ENCODE measurements around the gene REEP2. TPM values are rescaled to one million over a fixed set of nuclear protein-coding genes. Genes with fewer than 3 reads are reported as not detected.

REEP2 gene
- total RNA-seq, 1 experiment from 2014 or later, result 4.9 TPM

DNA sequence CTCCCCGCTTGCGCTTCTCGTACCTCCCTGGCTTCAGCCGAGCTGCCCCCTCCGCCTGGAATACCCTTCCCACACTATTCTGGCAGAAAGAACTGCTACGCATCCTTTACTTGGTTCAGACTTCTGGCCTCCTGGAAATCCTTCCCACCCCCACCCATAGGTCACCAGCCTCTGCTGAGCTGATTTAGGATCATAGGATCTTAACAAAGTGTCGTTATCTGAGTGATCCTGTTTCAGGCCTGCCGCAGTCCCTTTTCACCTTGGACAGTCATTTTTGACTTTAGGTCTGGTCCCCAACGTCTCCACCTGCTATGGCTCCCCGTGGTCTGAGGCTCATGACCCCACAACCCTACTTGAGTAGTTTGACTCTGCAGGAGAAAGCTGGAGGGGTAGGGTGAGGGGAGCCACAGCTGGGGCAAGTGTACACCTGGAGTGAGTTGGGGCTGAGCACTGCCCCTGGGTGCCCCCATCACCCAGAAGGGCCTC, 53.7 kb downstream of the REEP2 start:
- H3K9me2 ChIP-seq (ENCODE audit: insufficient read depth), result no peaks in the 10 kb centered on the region
- intact Hi-C loops (cut with micrococcal nuclease), result no loop called here
- CTCF ChIA-PET, result no interaction called here
- no peak overlapping the region for H2AFZ ChIP-seq (ENCODE audit: low read depth, low read length, poor library complexity, severe bottlenecking)
- no peaks in the 10 kb centered on the region for H3K36me3 ChIP-seq (ENCODE audit: control insufficient read depth in 1 of 2, insufficient read depth in 2 of 2, low read length in 2 of 2)
- no peak for TF ChIP-seq ZNF274 (IDR thresholded peaks at IDR 0.05; ENCODE audit: low read depth, low read length)
- TF ChIP-seq CBX3 (IDR thresholded peaks at IDR 0.05; ENCODE audit: low read depth), result no peak
- no peak for TF ChIP-seq POLR2AphosphoS5 (IDR thresholded peaks at IDR 0.05; ENCODE audit: low read depth, low read length)
- no peak for TF ChIP-seq YY1 (IDR thresholded peaks at IDR 0.05; ENCODE audit: extremely low read depth, insufficient replicate concordance, low read depth, low read length)
- TF ChIP-seq, protein P1, sequence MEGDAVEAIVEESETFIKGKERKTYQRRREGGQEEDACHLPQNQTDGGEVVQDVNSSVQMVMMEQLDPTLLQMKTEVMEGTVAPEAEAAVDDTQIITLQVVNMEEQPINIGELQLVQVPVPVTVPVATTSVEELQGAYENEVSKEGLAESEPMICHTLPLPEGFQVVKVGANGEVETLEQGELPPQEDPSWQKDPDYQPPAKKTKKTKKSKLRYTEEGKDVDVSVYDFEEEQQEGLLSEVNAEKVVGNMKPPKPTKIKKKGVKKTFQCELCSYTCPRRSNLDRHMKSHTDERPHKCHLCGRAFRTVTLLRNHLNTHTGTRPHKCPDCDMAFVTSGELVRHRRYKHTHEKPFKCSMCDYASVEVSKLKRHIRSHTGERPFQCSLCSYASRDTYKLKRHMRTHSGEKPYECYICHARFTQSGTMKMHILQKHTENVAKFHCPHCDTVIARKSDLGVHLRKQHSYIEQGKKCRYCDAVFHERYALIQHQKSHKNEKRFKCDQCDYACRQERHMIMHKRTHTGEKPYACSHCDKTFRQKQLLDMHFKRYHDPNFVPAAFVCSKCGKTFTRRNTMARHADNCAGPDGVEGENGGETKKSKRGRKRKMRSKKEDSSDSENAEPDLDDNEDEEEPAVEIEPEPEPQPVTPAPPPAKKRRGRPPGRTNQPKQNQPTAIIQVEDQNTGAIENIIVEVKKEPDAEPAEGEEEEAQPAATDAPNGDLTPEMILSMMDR (IDR thresholded peaks at IDR 0.05 in 2 of 3, conservative IDR thresholded peaks at IDR 0.05 in 1 of 3; ENCODE audit: borderline replicate concordance in 1 of 3, insufficient read depth in 1 of 3, low read depth in 2 of 3, low read length in 2 of 3), result no peak
- no peak for TF ChIP-seq SRF (IDR thresholded peaks at IDR 0.05; ENCODE audit: low read depth)
- TF ChIP-seq FOSL1 (IDR thresholded peaks at IDR 0.05; ENCODE audit: low read depth), result no peak
- TF ChIP-seq, protein P2, sequence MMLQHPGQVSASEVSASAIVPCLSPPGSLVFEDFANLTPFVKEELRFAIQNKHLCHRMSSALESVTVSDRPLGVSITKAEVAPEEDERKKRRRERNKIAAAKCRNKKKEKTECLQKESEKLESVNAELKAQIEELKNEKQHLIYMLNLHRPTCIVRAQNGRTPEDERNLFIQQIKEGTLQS (IDR thresholded peaks at IDR 0.05), result no peak
- no peak for TF ChIP-seq ELF1 (IDR thresholded peaks at IDR 0.05; ENCODE audit: borderline replicate concordance, low read depth)
- TF ChIP-seq, protein P3, sequence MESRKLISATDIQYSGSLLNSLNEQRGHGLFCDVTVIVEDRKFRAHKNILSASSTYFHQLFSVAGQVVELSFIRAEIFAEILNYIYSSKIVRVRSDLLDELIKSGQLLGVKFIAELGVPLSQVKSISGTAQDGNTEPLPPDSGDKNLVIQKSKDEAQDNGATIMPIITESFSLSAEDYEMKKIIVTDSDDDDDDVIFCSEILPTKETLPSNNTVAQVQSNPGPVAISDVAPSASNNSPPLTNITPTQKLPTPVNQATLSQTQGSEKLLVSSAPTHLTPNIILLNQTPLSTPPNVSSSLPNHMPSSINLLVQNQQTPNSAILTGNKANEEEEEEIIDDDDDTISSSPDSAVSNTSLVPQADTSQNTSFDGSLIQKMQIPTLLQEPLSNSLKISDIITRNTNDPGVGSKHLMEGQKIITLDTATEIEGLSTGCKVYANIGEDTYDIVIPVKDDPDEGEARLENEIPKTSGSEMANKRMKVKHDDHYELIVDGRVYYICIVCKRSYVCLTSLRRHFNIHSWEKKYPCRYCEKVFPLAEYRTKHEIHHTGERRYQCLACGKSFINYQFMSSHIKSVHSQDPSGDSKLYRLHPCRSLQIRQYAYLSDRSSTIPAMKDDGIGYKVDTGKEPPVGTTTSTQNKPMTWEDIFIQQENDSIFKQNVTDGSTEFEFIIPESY (IDR thresholded peaks at IDR 0.05; ENCODE audit: extremely low read depth, insufficient replicate concordance, low read length), result no peak
- no peak for TF ChIP-seq POLR2A (IDR thresholded peaks at IDR 0.05; ENCODE audit: borderline replicate concordance, extremely low read depth, insufficient read depth, insufficient read length)
- TF ChIP-seq CEBPB (IDR thresholded peaks at IDR 0.05; ENCODE audit: low read depth), result no peak
- TF ChIP-seq RAD21 (IDR thresholded peaks at IDR 0.05; ENCODE audit: low read depth), result no peak
- TF ChIP-seq EGR1 (IDR thresholded peaks at IDR 0.05; ENCODE audit: low read depth), result no peak
- TF ChIP-seq, protein P4, sequence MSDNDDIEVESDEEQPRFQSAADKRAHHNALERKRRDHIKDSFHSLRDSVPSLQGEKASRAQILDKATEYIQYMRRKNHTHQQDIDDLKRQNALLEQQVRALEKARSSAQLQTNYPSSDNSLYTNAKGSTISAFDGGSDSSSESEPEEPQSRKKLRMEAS (IDR thresholded peaks at IDR 0.05), result no peak
- no peak for TF ChIP-seq SP1 (IDR thresholded peaks at IDR 0.05; ENCODE audit: low read depth)
- H4K20me1 ChIP-seq (ENCODE audit: insufficient read depth), result no peaks in the 10 kb centered on the region
- H3K27ac ChIP-seq (ENCODE audit: low read depth, low read length), result peak overlapping the region; percentile 58; the same call in 1 of the 2 replicates
- POLR2A ChIA-PET, result interaction anchor here (0.7 to 1.1 kb wide), 2 partner anchors 20 to 27 kb away, joined by 5 to 7 read pairs; partner anchors contain the start of gene EGR1
- peak overlapping the region; percentile 64 for H3K9ac ChIP-seq (ENCODE audit: low read length)
- peak overlapping the region; percentile 54 to 56 for H3K4me3 ChIP-seq (replicated peaks in 1 of 2; ENCODE audit: low read depth in 1 of 2, low read length in 2 of 2)
- peaks cover 20 to 45% of the 10 kb centered on the region in 2 experiments for H3K4me1 ChIP-seq (ENCODE audit: control insufficient read depth in 1 of 2, insufficient read depth in 2 of 2, low read length in 2 of 2)
- H3K9me3 ChIP-seq (ENCODE audit: control insufficient read depth in 1 of 2, insufficient read depth in 1 of 2, low read depth in 1 of 2, low read length in 2 of 2), result no peaks in the 10 kb centered on the region
- ATAC-seq (no peak), DNase-seq (ENCODE audit: low read depth, low spot score) (no peak)
- BruUV-seq (replicated peaks), result no TSS peak
- H3K27me3 ChIP-seq (ENCODE audit: insufficient read depth, low read length), result no peaks in the 10 kb centered on the region
- RAD21 ChIA-PET (ENCODE audit: low non-redundant PET in 1 of 2, low total read pairs in 2 of 2, uncharacterized antibody in 2 of 2, unreplicated experiment in 2 of 2), result interaction anchor here in 1 of 2 experiments (0.6 kb wide), 2 partner anchors 17 to 313 kb away, joined by 3 to 4 read pairs; no protein-coding TSS in a partner anchor
- no peaks in the 10 kb centered on the region for H3K79me2 ChIP-seq (ENCODE audit: insufficient read depth, low read length)
- H3K4me2 ChIP-seq (ENCODE audit: low read length), result peak overlapping the region; percentile 77
